ENCODE results near the gene CEACAM1. TPM values are rescaled to one million over a fixed set of nuclear protein-coding genes. Genes with fewer than 3 reads are reported as not detected.
"Not testable (repeated sequence)": the region's sequence is repeated elsewhere in the genome, so short reads cannot be mapped to it uniquely, and the experiment has no call there.

The CEACAM1 gene
- polyA plus RNA-seq, 1 donor from 2014 or later: 0.12 TPM

- no peaks in the 10 kb centered on the region for H3K27me3 ChIP-seq (ENCODE audit: insufficient read depth, low read depth, low read length)
- H3K36me3 ChIP-seq (ENCODE audit: insufficient read depth, low read length): no peaks in the 10 kb centered on the region
- TF ChIP-seq EP300 (conservative IDR thresholded peaks at IDR 0.05; ENCODE audit: poor library complexity, severe bottlenecking) (no peak), TAF1 (IDR thresholded peaks at IDR 0.05; ENCODE audit: low read depth) (no peak), RAD21 (conservative IDR thresholded peaks at IDR 0.05) (no peak), EZH2 (IDR thresholded peaks at IDR 0.05; ENCODE audit: borderline replicate concordance, insufficient read depth, low read length, poor library complexity, severe bottlenecking) (no peak), SMC3 (conservative IDR thresholded peaks at IDR 0.05; ENCODE audit: poor library complexity) (no peak), MXI1 (conservative IDR thresholded peaks at IDR 0.05; ENCODE audit: poor library complexity, severe bottlenecking) (no peak), POLR2AphosphoS5 (IDR thresholded peaks at IDR 0.05) (no peak), CTCF (IDR thresholded peaks at IDR 0.05; ENCODE audit: poor library complexity, severe bottlenecking) (no peak), REST (IDR thresholded peaks at IDR 0.05; ENCODE audit: borderline replicate concordance) (no peak)
- no peaks in the 10 kb centered on the region for H3K79me2 ChIP-seq (replicated peaks; ENCODE audit: insufficient read depth, low read length)
- H3K4me2 ChIP-seq (ENCODE audit: low read length): no peak overlapping the region
- H4K20me1 ChIP-seq (ENCODE audit: insufficient read depth): no peaks in the 10 kb centered on the region
- H3K27ac ChIP-seq (ENCODE audit: low read length): no peak overlapping the region
- H3K9ac ChIP-seq (ENCODE audit: low read length): no peak overlapping the region
- H3F3A ChIP-seq (ENCODE audit: insufficient read depth, low read length, poor library complexity, severe bottlenecking): no peaks in the 10 kb centered on the region
- H2AFZ ChIP-seq (ENCODE audit: low read depth, low read length): no peak overlapping the region
- H3K9me3 ChIP-seq (ENCODE audit: low read length): no peaks in the 10 kb centered on the region
- no peak overlapping the region for H3K4me3 ChIP-seq (ENCODE audit: low read length)
- no peaks in the 10 kb centered on the region for H3K9me2 ChIP-seq (ENCODE audit: insufficient read depth, low read length)
These were observed 40.5 kb downstream of the CEACAM1 start for GRCh38 chr19:42487798-42488178.

GRCh38 chr19:42487032-42487797, 41.1 kb downstream of the CEACAM1 start:
- TF ChIP-seq TAF1 (IDR thresholded peaks at IDR 0.05; ENCODE audit: low read depth) (no peak), REST (IDR thresholded peaks at IDR 0.05; ENCODE audit: borderline replicate concordance) (no peak), MXI1 (conservative IDR thresholded peaks at IDR 0.05; ENCODE audit: poor library complexity, severe bottlenecking) (no peak), POLR2AphosphoS5 (IDR thresholded peaks at IDR 0.05) (no peak), SMC3 (conservative IDR thresholded peaks at IDR 0.05; ENCODE audit: poor library complexity) (no peak), CTCF (IDR thresholded peaks at IDR 0.05; ENCODE audit: poor library complexity, severe bottlenecking) (no peak), RAD21 (conservative IDR thresholded peaks at IDR 0.05) (no peak), EP300 (conservative IDR thresholded peaks at IDR 0.05; ENCODE audit: poor library complexity, severe bottlenecking) (no peak), EZH2 (IDR thresholded peaks at IDR 0.05; ENCODE audit: borderline replicate concordance, insufficient read depth, low read length, poor library complexity, severe bottlenecking) (no peak)
- no peak overlapping the region for H3K4me3 ChIP-seq (ENCODE audit: low read length)
- no peaks in the 10 kb centered on the region for H3K9me3 ChIP-seq (ENCODE audit: low read length)
- no peaks in the 10 kb centered on the region for H3K27me3 ChIP-seq (ENCODE audit: insufficient read depth, low read depth, low read length)
- no peak overlapping the region for H3K27ac ChIP-seq (ENCODE audit: low read length)
- no peak overlapping the region for H3K9ac ChIP-seq (ENCODE audit: low read length)
- no peak overlapping the region for H3K4me2 ChIP-seq (ENCODE audit: low read length)
- H3F3A ChIP-seq (ENCODE audit: insufficient read depth, low read length, poor library complexity, severe bottlenecking): no peaks in the 10 kb centered on the region
- H3K79me2 ChIP-seq (replicated peaks; ENCODE audit: insufficient read depth, low read length): no peaks in the 10 kb centered on the region
- no peaks in the 10 kb centered on the region for H3K9me2 ChIP-seq (ENCODE audit: insufficient read depth, low read length)
- H4K20me1 ChIP-seq (ENCODE audit: insufficient read depth): no peaks in the 10 kb centered on the region
- no peaks in the 10 kb centered on the region for H3K36me3 ChIP-seq (ENCODE audit: insufficient read depth, low read length)
- no peak overlapping the region for H2AFZ ChIP-seq (ENCODE audit: low read depth, low read length)

GRCh38 chr19:42485036-42485435, 43.2 kb downstream of the CEACAM1 start:
- H3K9ac ChIP-seq (ENCODE audit: low read length); H3K4me3 ChIP-seq (ENCODE audit: low read length); H3K79me2 ChIP-seq (replicated peaks; ENCODE audit: insufficient read depth, low read length); H2AFZ ChIP-seq (ENCODE audit: low read depth, low read length); H3K4me2 ChIP-seq (ENCODE audit: low read length); H3K36me3 ChIP-seq (ENCODE audit: insufficient read depth, low read length); H3K9me2 ChIP-seq (ENCODE audit: insufficient read depth, low read length); H3K9me3 ChIP-seq (ENCODE audit: low read length); H3K27me3 ChIP-seq (ENCODE audit: insufficient read depth, low read depth, low read length); H3K27ac ChIP-seq (ENCODE audit: low read length); H3F3A ChIP-seq (ENCODE audit: insufficient read depth, low read length, poor library complexity, severe bottlenecking); H4K20me1 ChIP-seq (ENCODE audit: insufficient read depth): not testable (repeated sequence)
